Lower leg skin (tissue), 3 donors: ENCODE data around the gene UNC119.

ENCODE experiments used
- CTCF ChIP-seq, 3 donors: fragments of 450-650 bp; IDR thresholded peaks; one replicate each; pipeline ENCODE4 v1.5.1; 2016; ENCODE audit warnings: antibody characterized with exemption in 3 of 3, mild to moderate bottlenecking in 3 of 3, moderate library complexity in 2 of 3
- POLR2A ChIP-seq, 2 donors: fragments of 450-650 bp; IDR thresholded peaks; one replicate each; pipeline ENCODE4 v1.6.1; 2016 to 2017; ENCODE audit warnings: antibody characterized with exemption in 2 of 2, mild to moderate bottlenecking in 1 of 2, moderate library complexity in 1 of 2

DNA sequence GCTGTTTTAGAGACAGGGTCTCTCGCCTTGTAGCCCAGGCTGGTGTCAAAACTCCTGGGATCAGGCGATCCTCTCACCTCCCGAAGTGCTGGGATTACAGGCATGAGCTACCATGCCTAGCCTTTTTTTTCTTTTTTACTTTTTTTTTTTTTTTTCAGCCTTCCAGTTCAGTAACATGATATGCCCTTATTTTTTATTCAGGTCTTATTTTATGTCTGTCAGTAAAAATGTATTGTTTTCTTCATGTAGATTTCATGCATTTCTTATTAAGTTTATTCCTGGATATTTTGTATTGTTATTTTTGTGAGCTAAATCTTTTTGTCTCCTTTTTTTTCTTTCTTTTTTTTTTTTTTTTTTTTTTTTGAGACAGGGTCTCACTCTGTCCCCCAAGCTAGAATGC, 49.0 kb downstream of the UNC119 start:
- TF ChIP-seq CTCF (IDR thresholded peaks at IDR 0.05) = no peak
- TF ChIP-seq POLR2A (IDR thresholded peaks at IDR 0.05) = no peak
